NOMO-1 treated with DMSO at 0.1 percent for 48 hours (cell line): Measurements from ENCODE around the gene UBE2E1.

Experiments used
- DNase-seq: peaks from one replicate; lab custom pipeline; 2025; ENCODE audit not compliant: unreplicated experiment; lab: John Stamatoyannopoulos, UW

The UBE2E1 gene

DNA sequence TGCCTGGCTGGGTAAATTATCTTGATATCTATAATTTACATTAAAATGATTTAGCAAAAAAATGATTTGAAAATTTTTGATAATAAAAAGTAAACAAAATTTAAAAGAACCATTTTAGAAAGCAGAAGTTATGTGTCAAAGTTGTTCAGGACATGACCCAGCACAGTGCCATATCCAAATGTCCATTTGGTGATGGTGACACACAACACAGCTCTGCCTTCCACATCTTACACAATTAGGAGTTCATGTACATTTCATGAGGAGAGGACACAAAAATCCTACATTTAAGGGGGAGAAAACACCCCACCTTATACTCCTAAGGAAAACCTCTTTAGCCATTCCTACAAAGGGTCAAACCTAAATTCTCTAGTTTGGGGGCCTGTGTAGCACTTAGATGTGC, 10.7 kb upstream of the UBE2E1 start:
- no peak for DNase-seq

DNA sequence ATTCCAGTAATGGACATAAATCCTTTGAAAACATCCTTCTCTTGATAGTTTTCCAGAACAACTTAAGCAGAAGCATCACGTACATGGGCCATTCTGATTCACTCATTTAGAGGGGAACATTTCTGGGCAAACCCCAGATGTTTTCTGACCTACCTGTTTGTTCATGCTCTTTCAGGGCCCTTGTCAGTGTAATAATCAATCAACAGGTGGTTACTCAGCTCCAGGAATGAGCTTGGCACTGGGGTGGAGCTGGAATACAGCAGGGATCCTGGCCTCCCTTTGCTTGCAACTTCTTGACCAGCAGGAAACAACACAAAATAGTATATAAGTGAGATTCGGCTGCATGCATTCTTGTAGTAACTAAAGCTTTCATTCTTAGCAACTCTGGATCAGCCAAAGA, 9.2 kb upstream of the UBE2E1 start:
- no peak for DNase-seq

DNA sequence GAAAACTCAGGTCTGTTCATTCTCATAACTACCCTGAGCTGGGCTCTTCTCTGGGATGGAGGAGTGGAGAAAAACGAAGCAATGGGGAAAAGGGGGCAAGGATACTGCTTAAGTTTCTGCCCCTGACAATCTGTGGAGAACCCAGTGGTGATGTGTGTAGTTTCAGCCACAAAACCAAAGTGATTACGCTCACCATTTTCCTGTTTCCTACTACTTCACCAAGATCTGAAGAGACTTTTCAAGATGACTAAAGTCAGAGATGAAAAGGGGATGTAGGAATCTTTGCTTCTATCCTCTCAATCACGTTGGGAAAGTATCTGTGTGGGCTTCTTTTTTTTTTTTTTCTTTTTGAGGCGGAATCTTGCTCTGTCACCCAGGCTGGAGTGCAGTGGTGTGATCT, 8.3 kb upstream of the UBE2E1 start:
- DNase-seq, result no peak

DNA sequence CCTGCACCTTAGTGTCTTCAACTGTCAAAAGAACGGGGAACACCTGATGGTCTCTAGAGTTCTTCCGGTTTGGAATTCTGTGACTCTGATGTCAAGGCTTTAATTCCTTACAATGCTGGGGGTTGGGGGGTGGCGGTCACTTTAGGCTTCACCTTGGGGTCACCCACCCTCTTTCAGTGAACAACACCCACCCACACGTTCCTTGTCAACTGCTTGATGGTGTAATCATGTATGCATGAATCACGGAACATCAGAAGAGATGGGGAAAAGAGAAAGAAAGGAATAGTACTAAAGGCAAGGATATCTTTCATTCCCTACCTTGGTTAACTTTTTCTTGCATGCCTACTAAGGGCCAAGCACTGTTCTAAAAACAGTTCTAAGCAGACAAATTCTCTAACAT, 7.3 kb upstream of the UBE2E1 start:
- no peak for DNase-seq

DNA sequence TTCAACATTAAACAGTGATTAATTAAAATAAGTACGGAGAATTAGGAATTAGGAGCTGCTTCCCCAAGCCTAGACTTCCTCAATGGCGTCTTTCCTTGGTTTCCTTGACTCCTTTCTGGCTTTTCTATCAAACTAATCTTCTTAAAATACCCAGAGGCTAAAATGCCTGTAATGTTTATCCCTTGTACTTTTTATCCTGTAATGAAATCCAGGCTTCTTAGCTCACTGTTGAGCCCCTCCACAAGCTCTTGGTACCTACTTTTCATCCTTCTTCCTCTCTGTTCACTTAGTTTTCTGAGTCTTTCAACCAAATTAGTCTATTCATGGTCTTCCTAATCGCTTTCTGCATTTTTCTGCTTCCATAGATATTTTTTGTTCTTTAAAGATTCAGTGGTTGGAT, 6.9 kb upstream of the UBE2E1 start:
- DNase-seq, result no peak

DNA sequence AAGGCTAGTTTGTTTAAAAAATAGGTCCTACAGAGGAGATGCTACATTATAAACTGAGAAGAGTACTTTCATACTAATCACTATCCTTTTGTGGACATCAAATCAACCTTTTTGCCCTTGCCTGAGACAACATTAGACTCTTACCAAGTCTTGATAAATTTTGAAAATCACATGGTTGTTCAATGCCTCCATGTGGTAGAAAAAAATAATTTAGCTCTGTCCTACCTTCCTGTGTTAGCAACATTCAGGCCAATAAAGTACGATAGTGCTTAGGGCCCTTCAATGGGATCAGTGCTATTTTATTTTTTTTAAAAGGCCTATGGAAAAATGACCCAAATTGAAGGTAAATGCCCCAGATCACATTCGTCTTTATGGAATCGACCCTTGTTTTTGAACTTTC, 5.0 kb upstream of the UBE2E1 start:
- DNase-seq, result peak; percentile 20

- no peak for DNase-seq
These were observed 1.1 kb upstream of the UBE2E1 start for GRCh38 chr3:23804441-23805209.

DNA sequence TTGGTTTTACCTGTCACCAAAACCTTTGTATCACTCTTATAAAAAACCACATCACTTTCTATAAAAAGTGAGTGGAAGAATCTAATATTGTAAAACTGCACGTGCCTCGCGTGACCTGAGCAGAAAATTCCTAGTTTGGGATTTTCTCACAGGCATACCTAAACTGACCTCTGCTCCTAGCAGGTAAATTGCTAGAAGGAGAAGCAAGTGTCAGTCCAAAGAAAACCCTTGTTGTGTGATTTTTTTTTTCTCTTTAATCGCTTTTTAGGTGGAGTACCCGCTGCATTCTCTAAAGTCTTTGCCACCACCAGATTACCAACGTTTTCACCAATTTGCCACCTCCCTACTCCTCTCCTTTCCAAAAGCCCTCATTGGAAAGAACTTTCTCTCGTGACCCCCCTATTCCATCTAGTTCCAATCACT, 534 bp upstream of the UBE2E1 start:
- DNase-seq, result no peak

DNA sequence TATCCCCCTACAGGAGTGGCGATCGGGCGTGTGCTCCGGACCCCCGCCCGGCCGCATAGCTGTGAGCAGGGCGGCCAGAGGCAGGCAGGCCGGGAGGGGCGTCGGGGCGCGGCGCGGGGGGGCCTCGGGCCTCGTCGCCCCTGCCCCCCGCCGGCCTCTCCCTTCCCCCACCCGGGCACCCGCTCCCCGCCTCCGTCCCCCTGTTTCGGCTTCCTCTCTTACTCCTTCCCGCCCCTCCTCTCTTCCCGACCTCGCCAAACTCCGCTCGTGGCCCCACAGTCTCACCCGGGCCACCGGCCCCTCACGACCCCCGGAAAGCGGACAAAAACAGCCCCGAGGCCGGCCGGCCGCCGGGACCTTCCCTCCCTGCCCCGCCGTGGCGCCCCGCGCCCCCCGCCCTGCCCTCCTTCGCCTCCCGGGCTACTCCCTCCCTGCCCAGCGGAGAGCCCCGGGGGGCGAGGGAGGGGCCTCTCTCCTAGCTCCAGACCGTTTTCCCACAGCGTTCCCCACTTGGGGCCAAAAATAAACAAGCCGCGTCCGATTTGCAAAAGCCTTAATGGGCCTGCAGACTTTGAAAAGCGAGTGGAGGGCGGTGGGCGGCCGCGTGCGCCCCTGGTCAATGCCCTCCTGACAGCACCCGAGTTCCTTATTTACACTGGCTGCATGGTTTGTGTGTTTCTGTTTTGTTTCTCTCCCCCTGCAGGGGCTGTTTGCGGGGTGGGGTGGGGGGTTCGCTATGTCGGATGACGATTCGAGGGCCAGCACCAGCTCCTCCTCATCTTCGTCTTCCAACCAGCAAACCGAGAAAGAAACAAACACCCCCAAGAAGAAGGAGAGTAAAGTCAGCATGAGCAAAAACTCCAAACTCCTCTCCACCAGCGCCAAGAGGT, 1.0 kb downstream of the UBE2E1 start:
- no peak for DNase-seq

GRCh38 chr3:23807424-23808015, 1.8 kb downstream of the UBE2E1 start:
- DNase-seq, result no peak

GRCh38 chr3:23808525-23808924, 2.8 kb downstream of the UBE2E1 start:
- DNase-seq, result no peak

DNA sequence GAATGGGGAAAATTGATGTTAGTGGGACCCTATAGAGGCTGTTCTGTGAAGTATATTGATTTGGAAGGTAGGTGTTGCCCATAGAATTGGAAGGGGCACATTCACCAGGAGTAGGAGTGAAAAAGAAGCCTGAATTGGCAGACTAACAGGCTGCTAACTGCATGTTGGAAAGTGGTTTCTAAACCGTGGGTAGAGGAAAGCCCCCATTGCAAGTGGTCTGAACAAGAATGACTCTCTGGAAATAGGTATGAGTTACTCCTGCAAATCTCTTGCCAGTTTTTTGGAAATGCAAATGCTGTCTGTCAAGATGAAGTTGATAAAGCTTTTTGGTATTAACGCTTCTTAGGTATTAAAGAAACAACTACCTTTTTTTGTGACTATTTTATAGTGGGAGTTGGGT, 3.5 kb downstream of the UBE2E1 start:
- DNase-seq, result no peak

DNA sequence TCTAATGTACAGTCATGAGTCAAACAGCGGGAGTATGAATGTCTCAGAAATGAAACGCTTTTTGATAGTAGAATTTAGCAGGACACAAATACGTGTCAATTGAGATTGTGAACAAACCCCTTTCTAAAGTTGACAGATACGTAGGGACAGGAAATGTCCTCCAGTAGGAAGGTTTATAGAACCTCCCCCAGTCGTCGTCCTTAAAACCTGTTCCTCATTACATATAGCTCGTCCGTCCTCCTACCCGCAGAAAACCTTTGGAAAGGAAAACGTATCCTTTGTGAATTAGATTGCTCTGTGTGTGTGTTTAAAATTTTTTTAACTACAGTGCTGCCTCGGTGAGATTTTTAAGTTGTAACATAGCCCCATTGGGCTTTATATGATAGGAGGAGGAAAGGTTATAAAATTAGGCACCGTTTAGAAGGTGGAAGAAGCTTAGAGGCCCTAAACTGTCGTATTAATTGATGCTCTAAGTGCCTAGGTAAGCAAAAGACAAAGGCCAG, 4.1 kb downstream of the UBE2E1 start:
- peak; percentile 9 for DNase-seq

GRCh38 chr3:23810343-23811184, 4.8 kb downstream of the UBE2E1 start:
- DNase-seq, result peak; percentile 42

- DNase-seq, result no peak
These were observed 5.4 kb downstream of the UBE2E1 start for GRCh38 chr3:23811185-23811527.

DNA sequence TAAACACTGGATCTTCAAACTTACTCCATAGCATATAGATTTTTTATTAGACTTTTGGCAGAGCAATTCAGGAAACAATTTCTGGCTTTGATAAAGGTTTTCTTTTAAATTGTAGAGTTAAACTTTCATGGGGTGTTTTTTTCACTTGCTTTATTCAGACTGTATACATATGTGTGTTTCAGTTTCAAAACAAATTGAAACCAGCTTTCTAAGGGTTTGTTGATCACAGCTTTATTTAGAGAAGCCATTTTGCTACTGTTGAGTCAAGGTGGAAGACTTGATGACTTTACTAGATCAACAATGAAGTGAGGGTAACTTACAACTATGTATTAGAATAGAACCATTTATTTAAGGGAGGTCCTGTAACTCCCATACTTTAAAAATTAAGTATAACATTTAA, 6.2 kb downstream of the UBE2E1 start:
- DNase-seq, result no peak

DNA sequence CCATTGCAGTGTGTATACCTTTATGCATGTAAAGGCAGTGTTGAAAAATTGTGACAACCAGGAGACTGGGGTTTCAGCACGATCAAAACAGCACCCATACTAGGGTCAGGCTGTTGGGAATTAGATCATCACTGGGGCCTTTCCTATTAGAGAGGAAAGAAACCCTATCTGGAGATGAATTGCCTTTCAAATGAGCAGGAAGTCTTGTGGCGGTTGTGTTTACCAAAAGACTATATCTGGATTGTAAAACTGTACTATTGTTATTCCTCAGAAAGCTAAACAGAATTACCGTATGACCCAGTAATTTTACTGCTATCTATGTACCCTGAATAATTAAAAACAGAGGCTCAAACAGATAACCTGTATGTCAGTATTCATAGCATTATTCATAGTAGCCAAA, 10.1 kb downstream of the UBE2E1 start:
- no peak for DNase-seq

GRCh38 chr3:23816721-23817120, 11.0 kb downstream of the UBE2E1 start:
- no peak for DNase-seq

DNA sequence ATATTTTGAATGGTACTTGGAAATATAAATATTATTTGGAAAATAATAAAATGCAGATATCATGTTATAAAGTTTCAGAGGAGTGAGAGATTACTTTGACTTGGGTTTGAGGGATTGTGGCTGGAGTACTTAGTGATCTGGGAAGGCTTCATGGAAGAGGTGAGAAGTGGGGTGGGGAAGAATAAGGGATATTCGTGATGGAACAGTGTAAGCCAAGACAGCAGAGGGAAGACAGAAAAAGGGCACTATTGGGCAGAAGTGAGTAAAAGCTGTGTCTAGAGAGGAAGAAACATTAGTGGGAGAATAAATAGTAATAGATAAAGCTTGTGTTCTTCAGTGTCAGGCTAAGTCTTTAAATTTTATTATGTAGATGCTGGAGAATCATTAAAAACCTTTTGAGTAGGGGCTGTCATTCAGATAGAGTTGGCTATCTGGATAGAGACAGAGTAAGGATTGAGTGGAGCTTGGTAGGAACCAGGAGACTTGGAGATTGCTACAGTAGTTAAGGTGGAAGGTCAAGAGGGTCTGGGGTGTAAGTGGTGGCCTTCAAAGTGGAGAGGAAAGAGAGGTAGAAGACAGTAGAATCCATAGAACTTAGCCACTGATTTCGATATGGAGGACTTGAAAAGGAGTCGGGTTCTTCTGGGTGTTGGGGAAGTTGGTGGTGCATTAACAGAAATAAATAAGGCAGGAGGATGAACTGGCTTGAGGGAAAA, 11.9 kb downstream of the UBE2E1 start:
- DNase-seq, result no peak

GRCh38 chr3:23819599-23820360, 14.0 kb downstream of the UBE2E1 start:
- DNase-seq, result no peak
